HG03575 (cell line): ENCODE data around the gene CBFA2T2.

ENCODE experiments used
- ATAC-seq: cut with Tn5 transposase; IDR thresholded peaks from one replicate; pipeline ENCODE4 v1.9.1; 2021; ENCODE audit not compliant: unreplicated experiment, insufficient number of reproducible peaks, low FRiP score; ENCODE audit errors: extremely low read depth

CBFA2T2 gene

DNA sequence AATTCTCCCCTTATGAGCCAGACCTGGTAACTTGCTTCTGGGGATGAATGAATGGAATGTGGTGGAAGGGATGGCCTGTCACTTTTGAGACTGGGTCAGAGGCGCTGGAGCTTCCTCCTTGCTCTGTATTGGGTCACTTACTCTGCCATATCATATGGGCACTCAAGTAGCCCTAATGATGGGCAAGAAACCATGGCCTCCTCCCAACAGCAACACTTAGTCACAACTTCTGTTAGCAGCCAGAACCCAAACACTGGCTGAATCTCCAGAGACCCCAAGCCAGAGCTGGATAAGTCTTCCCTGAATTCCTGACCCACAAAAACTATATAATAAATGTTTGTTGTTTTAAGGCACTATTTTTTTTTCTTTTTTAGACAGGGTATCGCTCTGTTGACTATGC is 190.8 kb downstream of the CBFA2T2 start:
- ATAC-seq: no peak

DNA sequence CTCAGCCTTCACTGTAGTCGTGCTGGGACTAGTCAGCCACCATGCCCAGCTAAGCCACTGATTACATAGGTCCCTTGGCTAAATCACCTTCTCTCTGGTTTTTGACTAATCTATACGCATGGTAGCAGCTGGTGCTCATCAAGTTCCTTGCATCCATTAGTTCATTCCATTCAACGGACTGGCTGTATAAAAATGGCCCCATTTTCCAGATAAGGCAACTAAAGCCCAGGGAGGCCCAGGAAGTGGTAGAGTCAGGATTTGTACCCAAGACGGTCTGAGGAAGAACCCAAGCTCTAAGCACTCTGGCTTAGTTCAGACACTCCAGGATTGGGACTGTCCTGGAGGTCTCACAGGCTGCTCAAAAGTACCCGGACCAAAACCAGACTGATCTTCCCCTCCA is 191.4 kb downstream of the CBFA2T2 start:
- ATAC-seq: no peak

DNA sequence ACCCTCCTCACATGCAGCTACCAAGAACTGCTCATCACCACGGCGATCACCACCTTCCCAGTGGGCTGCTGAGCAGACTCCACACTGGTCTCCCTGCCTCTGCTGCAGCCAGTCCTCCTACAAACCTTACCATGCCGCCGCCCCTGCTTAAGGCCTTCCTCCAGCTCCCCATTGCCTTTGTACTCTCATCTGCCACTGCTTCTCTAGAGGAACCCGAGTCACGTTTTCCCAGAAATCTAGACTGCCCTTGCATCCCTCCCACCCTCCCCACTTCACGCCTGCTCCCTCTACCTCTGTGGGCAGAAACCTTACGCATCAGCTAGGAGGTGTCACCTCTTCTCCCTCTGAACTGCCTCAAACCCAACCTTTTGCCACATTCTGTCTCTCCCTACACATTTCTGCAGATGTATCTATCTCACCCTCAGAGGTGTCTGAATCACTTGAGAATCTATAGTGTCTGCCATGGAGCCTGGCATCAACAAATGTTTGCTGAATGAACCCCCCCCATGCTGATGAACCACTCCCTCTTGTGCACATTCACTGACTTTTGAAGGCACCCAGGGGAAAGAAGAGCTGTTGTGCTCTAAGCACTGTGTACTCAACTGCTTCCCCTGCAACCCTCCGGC is 191.9 kb downstream of the CBFA2T2 start:
- ATAC-seq: no peak

DNA sequence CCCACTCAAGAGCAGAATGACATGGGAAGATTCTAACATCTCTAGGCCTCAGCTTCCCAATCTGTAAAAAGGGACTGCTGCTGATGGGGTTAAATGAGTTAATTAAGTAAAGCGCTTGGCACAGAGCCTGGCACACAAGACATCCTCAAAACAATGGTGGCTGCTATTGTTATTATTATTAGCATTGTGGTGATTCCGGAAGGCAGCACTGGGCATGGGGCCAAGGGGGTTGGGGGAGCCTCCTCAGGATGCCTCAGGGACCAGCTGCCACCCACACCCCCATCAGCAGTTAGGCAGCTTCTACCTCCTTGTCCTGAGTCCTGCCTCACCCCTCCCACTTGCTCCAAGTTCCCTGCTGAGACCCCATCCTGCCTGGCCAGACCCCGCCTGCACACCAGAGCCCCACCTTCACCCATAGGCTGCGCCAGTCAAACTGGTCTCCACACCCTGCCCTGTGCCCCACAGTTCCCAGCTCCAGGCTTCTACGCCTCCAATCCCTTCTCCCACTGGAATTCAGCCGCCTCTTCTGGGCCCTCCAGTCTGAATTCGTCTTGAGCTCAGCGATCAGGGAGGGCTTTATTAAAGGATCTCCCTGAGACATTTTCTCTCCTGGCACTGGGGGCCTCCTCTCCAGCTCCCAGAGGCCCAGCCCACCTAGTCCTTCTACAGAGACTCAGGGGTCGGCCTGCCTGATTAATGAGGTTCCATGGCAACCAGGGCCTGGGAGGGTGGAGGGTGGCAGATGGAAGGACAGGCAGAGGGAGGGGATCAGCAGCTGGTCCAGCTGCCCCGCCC is 194.8 kb downstream of the CBFA2T2 start:
- ATAC-seq: no peak

DNA sequence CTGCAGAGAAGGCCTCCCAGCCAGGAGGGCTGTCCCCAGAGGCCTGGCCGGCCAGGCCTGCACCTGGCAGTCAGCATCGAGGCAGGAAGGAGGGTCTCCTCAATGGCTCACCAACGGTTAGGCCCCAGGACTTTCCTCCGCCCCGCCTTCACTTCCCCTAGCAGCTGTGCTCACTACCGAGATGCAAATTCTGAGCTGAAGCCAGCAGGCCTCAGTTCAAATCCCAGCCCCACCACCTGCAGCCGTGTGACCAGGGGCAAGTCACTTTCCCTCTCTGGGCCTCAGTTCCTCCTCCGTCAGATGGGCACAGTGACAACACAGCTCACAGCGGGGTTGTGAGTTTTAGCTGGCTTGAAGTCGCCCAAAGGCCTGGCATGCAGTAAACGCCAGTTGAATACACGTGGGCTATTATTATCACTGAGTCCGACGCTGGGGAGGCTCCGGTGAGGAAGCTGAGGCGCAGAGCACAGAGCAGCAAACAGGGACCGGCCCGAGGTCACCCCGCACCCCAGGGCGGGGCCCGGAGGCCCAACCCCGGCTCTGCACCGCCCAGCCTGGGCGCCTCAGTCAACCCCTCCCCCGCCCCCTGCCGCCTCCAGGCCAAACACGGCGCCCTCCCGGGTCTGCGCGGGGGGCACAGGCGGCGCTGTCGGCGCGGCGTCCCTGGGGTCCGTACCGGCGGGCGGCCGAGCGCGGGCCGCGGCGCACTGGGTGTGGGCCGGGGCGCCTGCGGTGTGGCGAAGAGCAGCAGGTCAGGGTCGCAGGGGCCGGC is 195.6 kb downstream of the CBFA2T2 start:
- no peak for ATAC-seq

DNA sequence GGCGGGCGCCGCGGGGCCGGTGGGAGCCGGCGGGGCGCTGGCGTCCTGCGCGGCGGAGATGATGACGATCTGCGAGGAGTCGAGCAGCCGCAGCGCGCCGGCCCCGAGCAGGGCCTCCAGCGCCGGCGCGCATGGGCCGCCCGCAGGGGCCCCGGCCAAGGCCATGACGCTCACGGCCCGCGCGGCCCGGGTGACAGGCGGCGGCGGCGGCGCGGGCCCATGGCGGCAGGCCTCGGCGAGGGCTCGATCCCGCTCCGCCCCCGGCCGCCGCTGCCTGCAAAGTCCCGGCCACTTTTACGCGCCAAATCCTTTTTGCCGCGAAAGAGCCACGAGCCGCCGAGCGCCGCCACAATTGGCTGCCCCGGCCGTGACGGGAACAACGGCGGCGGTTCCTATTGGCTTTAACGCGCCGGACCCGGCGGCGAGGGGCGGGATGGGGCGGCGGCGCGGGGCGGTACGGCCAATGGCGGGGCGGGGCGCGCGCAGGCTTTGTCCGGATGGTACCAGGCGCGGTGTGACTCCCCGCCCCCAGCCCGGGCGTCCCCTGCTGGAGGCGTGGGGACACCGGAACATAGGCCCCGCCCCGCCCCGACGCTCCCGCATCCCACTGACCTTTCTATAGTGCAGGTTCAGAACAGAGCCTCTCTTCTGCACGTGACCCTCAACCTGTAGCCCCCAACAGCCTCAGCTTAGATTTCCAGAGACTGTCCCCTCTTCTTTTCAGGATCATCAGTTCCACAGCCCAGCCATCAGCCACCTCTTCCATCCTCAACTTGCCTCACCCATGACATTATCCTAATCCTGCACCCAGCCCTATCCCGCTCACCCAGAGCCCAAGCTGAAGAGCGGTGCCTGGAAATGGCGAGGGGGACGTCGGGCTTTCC is 196.4 kb downstream of the CBFA2T2 start, which contains the start of gene E2F1:
Gene E2F1, minus strand, starts transcription at position 286 of the 884 bp plus-strand sequence. Its CDS starts 121 bp downstream, at position 165.
- ATAC-seq: peak; percentile 29

DNA sequence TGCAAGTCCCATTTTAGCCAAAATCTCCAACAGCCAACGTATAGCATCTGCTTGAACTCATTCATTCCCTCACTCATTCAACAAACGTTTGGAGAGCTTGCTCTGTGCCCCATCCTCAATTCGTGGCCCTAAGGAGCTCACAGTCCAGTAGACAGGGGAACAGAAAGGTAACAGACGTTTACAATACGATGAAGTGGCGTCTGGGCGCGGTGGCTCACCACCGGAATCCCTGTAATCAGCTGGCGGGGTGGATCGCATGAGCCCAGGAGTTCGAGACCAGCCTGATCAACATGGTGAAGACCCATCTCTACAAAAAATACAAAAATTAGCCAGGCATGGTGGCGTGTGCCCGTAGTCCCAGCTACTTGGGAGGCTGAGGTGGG is 197.1 kb downstream of the CBFA2T2 start:
- ATAC-seq: no peak

DNA sequence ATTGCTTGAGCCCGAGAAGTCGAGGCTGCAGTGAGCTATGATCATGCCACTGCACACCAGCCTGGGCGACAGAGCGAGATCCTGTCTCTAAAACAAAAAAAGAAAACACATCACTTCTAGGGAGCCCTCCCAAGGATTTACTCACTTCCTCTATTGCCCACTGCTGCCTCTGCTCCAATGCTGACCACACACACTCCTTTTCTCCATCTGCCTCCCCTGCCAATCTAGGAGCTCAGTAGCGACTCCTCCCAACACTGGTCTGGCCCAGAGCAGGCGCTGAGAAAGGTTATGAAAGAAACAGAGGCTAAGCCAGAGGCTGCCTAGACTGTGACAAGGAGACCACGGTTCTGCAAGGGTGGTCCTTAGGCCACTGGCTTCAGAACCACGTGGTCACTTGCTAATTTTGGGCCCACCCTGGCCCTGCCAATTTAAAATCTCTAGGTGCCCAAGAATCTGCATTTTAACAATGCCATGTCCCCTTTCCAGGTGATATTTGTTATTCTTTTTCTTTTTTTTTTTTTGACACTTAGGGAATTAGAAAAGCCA is 197.5 kb downstream of the CBFA2T2 start:
- no peak for ATAC-seq

DNA sequence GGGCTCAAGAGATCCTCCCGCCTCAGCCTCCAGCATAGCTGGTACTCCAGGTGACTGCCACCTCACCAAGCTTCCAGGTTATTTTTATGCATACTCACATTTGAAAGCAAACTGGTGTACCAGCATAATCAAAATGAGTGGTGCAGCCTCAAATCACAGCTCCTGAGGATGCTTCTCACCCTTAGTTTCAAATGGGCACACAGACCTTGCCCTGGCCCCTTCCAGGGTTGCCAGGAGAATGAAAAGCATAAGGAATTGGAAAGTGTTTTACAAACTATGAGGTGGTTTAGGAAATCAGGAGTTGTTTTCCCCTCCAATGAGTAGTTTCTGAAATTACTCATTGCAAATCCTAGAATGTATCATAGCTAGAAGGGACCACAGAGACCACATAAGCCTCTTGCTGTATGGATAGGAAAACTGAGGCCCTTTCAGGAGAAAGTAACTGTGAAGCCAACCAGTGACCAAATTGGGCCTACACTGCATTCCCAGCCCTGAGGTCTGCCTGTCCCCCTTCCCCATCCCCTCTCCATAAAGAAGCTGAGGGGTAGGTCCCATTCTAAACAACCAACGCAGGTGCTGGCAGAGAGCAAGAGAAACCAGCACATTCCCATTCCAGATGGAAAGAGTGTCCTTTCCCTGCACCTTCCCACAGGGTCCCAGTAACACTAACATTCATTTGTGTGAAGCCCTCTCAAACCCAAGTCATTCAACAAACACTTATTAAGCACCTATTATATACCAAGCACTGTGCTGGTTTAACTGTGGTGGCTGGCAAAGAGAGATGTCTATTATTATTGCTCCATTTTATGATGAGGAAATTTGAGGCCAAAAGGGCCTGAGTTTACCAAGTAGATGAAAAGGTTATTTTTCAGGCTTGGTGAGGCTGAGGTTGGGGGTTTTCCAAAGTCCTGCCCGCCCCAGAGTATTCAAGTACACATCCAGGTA is 198.4 kb downstream of the CBFA2T2 start:
- no peak for ATAC-seq

DNA sequence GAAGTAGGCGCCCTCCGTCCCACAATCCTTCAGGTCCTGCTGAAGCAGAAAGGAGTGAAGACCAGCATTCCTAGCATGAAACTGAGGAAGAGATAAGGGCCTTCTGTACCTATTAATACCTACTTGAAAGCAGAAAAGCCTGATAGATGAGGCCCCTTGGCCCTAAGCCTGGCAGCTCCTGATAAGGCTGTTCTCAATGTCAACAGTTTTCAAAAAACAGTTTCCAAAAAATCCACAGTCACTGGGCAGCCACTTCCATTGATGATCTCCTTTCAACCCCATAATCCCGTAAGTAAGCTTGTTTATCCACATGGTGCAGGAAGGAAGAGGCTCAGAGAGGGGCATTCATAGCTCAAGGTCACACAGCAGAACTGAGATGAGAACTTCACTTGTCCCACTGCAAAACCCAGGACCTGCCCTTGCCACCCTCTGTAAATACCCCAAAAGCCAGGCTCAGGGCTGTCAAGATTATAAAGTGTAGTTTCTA is 199.1 kb downstream of the CBFA2T2 start:
- no peak for ATAC-seq

DNA sequence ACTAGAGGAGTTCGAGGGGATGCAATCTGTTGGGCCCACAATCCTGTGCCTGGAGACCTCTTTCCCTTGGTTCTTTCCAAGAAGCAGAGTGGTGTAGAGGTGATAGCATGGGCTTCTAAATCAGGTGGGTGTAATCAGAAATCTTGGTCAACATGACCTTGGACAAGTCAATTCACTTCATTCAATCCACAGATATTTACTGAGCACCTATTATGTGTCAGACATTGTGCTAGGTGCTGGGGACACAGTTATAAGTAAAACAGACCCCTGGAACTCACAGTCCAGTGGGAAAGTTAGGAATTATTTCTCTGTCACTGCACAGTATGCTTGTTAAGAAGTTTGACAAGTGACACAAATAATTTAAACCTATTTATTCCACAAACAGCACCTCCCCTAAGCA is 199.6 kb downstream of the CBFA2T2 start:
- ATAC-seq: no peak

DNA sequence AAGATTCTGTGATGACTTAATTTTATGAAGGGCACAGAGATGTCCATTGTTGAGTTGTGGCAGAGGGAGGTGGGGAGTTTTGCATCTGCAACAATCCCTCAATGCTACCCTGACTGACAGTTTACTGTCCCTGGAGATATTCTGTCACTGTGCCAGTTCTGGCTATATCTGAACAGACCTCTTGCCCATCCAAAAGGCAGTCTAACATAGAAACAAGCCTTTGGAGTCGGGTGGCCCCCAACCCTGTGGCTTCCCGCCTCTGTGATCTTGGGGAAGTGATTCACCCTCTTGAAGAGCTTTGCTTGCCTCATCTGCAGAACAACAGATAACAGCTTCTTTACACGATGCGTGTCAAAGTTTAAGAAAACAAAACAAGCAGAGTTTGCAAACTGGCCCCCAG is 200.1 kb downstream of the CBFA2T2 start:
- no peak for ATAC-seq

DNA sequence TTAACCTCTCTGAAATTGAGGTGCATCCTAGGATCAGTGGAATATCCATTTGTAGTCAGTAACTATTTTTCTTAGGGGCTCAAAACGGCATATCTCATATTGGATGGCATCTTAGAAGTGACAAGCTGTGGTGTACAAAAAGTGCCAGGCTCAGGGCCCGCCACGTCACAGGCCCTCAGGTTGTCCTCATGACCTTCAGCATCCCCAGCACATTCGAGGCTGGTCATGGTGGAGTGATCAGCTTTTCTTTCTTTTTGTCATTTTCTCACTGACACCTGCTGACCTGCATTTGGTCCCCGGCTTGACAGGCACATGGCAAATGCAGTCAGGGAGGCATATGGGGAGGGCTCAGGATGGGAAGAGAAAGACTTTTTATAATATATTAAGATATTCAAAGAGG is 203.4 kb downstream of the CBFA2T2 start:
- no peak for ATAC-seq

DNA sequence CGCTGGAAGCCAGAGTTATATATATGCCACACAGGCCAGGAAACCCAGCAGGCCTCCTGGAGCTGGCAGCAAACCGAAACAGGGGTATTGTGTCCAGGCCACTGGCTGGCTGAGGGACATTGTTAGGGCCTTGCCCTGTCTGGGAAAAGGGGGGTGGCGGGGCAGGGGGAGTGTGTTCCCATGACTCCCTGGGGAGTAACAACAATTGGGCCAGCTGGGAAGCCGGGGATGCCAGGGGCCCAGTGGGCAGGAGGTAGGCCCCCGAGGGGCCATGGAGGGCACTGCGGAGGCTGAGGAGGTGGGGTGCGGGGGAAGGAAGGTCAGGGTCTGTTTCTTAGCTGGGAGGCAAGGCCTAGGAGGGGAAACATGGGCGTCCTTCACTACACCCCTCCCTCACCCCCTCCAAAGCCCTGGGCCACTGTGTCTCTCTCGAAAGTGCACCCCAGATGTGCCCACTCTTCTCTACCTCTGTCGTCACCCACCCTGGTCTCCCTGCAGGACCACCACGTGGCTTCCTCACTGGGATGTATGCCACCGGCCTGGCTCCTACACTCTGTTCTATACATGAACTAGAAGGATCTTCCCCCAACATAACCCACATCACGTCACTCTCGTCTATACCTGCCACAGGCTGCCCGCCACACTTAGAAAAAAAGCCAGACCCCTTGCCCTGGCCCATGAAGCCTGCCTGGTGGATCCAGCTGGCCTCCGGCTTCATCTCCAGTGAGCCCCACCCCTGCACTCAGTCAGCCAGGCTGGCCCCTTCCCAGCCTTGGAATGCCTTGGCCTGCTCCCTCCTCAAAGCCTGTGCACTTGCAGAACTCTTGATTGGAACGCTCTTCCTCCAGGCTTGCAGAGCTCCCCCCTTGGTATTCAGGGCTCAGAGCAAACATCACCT is 204.1 kb downstream of the CBFA2T2 start:
- ATAC-seq: no peak

DNA sequence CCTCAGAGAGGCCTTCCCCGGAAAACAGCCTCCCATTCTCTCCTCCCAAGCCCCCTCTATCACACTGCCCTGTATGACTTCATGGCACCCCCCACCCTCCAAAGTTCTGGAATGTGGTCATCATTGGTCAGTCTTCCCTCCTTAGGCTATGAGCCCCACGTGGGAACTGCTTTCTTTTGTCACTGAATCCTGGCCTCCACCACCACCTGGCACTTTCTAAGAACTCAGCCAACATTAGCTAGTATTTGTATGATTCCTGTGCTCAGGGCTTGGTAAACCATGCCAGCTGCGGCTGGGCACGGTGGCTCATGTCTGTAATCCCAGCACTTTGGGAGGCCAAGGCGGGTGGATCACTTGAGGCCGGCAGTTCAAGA is 204.7 kb downstream of the CBFA2T2 start:
- no peak for ATAC-seq

DNA sequence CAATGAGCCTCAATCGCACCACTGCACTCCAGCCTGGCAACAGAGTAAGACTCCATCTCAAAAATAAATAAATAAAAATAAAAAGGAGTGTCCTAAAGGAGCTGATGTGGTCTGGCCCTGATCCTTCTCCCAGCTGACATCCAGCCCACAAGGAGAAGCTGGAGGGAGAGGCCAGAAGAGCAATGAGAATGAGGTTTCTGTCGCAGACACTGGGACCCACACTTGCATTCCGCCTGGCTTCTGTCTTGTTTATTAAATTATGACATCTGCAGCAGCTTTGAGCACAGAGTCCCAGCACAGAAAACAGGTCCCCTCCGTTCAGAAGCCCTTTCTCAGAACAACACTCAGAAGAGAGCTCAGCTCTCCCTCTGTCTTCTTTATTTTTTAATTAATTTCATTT is 206.6 kb downstream of the CBFA2T2 start:
- ATAC-seq: no peak

DNA sequence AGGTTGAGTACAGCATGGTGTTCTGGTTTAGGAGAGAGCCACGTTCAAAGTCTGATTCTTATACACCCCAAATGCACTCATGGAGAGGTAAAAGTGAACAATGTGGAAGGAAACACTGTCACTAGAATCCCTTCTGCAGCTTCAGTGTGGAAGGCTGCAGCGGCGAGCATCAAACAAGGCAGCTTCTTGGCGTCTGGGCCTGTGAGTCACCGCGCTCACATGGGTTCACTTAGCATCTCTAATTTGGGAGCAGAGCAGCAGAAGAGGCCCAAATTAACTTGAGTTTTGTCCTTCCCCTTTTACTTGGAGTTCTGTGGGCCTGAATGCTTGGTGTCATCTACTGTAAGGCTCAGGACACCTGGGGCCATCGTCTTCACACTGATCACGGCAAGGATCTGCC is 207.2 kb downstream of the CBFA2T2 start:
- ATAC-seq: no peak
